ENCODE measurements around the gene PXMP4. TPM values are rescaled to one million over a fixed set of nuclear protein-coding genes. Genes with fewer than 3 reads are reported as not detected.

PXMP4 gene
- polyA plus RNA-seq, 12 donors, result 8.1 to 13.0 (median 10.4) TPM; not detected in 1

DNA sequence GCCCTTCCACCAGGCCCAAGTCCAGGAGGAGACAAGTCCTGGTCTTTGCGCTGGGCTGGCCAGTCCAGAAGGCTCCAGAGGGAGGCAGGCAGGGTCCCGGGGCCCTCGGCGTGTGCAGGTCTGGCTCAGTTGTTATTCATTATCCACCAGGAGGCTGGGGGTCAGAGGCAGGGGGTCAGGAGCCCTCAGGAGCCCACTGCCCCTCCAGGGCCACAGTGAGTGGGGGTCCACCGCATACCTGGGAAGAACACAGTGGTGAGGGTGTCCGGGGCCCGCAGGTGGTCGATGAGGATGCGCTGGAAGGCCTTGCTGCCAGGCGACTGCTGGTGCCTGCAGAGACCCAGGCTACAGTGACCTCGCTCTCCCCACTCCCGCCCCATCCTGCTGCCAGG is 62.4 kb downstream of the PXMP4 start:
- no peak for DNase-seq

DNA sequence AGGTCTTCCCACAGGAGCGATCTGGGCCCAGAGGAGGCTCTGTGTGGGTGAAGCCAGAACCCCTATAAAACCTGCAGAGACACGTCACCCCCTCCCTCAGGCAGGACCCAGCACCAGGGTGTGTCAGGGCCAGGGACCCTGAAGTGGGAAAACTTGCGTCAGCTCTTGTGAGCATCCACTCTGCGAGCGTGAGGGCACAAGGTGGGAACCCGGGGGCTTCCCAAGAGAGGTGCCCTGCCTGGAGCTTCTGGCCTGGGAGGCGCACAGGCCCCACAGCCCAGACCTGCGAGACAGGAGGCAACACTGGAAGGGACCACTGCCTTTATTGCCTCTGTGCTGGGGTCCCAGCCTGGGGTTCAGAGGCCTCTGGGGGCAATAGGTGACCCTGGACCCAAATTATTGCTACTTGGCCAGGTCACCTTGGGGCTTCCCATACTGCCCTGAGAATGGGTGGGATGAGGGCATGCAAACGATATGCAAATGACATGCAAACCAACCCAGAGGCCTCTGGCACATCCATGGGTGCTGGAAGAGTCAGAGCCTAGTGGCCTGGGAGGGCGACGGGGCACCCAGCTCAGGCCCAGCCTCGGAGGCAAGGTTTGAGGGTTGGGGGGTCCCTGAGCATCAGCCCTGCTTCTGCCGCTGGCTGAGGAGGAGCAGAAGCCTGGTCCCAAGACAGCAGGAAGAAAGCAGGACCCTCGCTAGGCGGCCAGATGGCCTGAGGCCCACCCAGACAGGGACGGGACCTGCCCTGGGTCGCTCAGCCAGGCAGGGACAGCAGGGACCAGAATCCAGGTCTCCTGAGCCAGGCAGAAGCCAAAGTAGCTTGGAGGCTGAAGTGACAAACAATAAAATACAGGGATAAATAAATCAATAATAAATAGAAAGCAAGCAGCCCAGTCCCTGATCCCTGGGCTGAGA is 63.1 kb downstream of the PXMP4 start:
- no peak for DNase-seq

DNA sequence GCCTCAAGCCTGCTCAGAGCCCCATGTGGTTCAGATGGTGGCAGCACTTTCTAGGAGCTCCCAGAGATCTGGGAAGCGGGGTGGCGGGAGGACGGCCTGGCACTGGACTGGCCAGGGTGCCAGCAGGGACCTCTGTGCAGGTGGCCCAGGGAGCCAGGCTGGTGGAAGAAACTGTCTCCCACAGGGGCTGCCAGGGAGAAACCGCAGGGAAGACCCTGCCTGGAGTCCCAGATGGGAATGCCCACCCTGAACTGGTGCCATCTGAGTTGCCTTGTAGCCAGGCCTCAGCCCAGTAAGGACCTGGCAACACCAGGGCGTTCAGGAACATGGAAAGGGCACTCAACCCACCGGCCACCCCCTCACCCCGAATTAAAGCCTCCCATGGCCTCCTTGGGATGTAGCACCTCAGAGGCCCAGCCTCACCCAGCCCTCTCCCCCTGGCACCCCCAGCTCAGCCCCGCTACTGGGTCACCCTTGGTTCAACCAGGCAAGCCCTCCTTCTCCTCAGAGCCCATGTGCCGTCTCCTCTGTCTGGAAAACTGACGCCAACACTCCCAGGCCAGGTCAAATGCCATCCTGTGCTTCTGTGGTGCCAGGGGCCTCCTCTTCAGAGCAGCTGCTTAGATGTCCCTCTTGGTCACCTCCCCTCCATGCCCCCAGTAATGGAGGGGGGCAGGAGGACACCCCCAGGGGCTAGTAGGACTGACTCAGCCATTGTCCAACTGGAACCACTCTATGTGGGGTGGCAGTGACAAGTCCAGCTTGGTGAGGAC is 63.9 kb downstream of the PXMP4 start:
- DNase-seq, result no peak

DNA sequence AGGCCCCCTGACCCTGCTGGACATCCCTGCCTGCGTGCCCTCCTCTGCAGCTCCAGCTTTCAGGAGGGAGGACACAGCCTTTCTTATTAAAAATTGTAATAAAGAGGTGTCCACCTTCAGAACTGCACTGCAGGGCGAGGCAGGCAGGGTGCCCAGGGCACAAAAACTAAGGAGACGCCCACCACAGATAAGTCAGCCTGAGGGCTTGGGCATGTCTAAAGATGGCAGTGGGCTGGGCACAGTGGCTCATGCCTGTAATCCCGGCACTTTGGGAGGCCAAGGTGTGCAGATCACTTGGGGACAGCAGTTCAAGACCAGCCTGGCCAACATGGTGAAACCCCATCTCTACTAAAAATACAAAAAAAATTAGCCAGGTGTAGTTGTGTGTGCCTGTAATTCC is 64.9 kb downstream of the PXMP4 start:
- no peak for DNase-seq

DNA sequence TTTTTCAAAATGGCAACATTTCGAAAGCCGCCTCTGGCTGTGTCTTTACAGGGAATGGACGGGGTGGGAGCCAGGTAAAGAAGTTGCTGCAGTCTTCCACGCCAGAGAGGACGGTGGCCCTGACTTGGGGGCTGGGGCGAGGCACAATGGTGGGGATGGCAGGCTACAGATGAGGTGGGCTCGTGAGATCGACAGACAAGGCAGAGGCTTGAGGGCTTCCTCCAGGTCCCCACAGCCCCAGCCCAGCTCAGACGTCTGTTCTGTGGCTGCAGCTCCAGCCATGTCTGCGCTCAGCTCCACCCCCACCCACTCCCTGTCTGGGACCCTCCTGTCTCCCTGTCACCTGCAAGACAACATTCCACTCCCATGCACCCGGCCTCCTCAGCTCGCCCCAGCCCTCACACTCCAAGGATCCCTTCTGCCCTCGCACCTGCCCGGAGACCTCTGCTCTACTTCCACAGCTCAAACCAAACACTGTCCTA is 65.4 kb downstream of the PXMP4 start:
- no peak for DNase-seq

DNA sequence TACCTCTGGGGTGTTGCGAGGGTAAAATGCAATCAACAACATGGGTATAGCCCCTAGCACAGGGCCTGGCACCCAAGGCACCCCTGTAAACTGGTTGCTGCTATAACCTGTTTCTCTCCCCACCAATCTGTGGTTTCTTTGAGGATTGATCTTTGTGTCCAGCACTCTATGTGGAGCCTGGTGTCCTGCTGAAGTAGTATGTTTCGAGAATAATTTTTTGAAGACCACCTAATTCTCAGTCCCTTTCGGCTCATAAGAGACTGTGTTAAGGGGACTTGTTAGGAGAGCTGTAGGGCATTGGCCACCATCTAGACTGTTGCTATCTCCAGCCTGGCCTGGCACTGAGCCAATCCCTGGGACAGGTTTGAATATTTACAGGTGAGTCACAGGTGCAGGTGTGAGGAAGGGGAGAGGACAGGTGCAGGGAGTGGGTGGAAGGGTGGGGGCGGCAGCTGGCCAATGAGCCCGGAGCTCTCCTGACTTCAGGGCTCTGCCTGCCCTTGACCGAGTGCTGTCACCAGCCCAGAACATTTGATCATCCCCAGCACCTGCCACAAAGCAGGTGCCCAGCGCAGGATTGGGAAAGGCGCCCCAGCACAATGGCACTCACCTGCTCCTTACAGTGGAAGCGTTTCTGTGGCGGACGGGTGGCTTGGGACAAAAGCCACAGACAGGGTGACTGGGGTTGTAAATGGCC is 66.1 kb downstream of the PXMP4 start:
- no peak for DNase-seq

DNA sequence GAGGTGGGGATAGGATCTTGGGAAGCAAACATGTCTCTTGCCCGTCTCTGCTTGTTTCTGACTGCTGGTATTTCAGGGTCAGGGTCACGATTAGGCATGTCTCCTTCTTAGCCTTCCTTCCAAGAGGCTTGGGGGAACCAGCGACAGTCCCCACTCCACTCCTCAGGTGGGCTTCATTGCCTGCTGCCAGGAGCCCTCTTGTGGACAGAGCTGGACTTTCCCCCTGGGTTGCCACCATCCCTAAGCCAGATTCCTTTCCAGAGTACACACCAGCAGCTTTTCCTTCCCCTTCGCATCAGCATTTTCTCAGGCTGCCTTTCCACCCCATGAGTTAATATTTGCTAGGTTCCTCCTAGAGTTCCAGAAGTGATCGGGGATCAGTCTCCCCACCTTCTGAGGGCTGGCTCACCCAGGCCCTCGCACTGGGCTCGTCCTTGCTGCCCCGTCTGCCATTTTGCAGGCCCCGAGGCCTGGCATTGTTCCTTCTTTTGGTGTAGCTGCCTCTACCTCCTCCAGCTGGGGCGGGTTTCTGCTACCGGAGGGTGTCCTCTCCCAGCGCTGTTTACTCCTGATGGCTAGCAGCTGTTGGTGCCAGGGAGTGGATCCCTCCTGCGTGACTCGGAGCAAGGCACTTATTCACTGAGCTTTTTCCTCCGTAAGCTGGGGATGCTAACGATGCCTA is 66.8 kb downstream of the PXMP4 start:
- peak; percentile 77 for DNase-seq

Other genes with a start within 250 kb of the PXMP4 start
- gene CBFA2T2, start 230.2 kb downstream of the PXMP4 start, polyA plus RNA-seq (ENCODE audit: insufficient read length in 12 of 12), result 10 to 100 TPM in 11 of 12 donors, not detected in 1; 11.3 to 32.1 (median 14.0) TPM
- under 1 TPM in 9 of 12 donors, not detected in 3; 0.10 to 0.34 (median 0.18) TPM for gene C20orf144, start 58.0 kb downstream of the PXMP4 start, polyA plus RNA-seq (ENCODE audit: insufficient read length in 12 of 12)
- under 1 TPM in 10 of 12 donors, not detected in 2; 0.12 to 0.36 (median 0.28) TPM for gene ACTL10, start 53.4 kb downstream of the PXMP4 start, polyA plus RNA-seq (ENCODE audit: insufficient read length in 12 of 12)
- 10 to 100 TPM in 11 of 12 donors, not detected in 1; 19.0 to 41.9 (median 25.0) TPM for gene NECAB3, start 45.9 kb downstream of the PXMP4 start, polyA plus RNA-seq (ENCODE audit: insufficient read length in 12 of 12)
- gene E2F1, start 33.9 kb downstream of the PXMP4 start, polyA plus RNA-seq (ENCODE audit: insufficient read length in 12 of 12), result 10 to 100 TPM in 7 of 12 donors, 1 to 10 TPM in 4, not detected in 1; 7.5 to 22.4 (median 11.0) TPM
- 1 to 10 TPM in 10 of 12 donors, not detected in 2; 2.1 to 4.6 (median 2.7) TPM for gene ZNF341, start 11.7 kb upstream of the PXMP4 start, polyA plus RNA-seq (ENCODE audit: insufficient read length in 12 of 12)
- gene CHMP4B, start 91.0 kb upstream of the PXMP4 start, polyA plus RNA-seq (ENCODE audit: insufficient read length in 12 of 12), result 10 to 100 TPM in 11 of 12 donors, not detected in 1; 57.8 to 87.4 (median 65.2) TPM

Data from muscle of arm (tissue), 12 donors.